ENCODE results near the gene CHI3L2. TPM values are rescaled to one million over a fixed set of nuclear protein-coding genes. Genes with fewer than 3 reads are reported as not detected.

CHI3L2 gene
- total RNA-seq, 1 donor from 2014 or later, result not detected

GRCh38 chr1:111234866-111235265 is 7.4 kb downstream of the CHI3L2 start:
- no peaks in the 10 kb centered on the region for H4K20me1 ChIP-seq (ENCODE audit: insufficient read depth, low read length)
- peak overlapping the region; percentile 22 for H2AFZ ChIP-seq (ENCODE audit: low read depth, low read length)
- TF ChIP-seq EZH2 (IDR thresholded peaks at IDR 0.05; ENCODE audit: insufficient read depth, low read length), result no peak
- no peak for TF ChIP-seq CTCF (IDR thresholded peaks at IDR 0.05; ENCODE audit: insufficient read depth, low read depth, low read length)
- no peaks in the 10 kb centered on the region for H3K9me3 ChIP-seq (ENCODE audit: insufficient read depth, low read depth, low read length)
- Mint-ChIP-seq H3K36me3 (ENCODE audit: low read depth, unreplicated experiment) (no peaks in the 10 kb centered on the region), H3K27me3 (ENCODE audit: low read depth, unreplicated experiment) (no peaks in the 10 kb centered on the region), H3K4me1 (ENCODE audit: low read depth, unreplicated experiment) (peaks cover 12% of the 10 kb centered on the region), H3K27ac (ENCODE audit: unreplicated experiment) (no peak overlapping the region), H3K4me3 (ENCODE audit: unreplicated experiment) (no peak overlapping the region), H3K9me3 (ENCODE audit: unreplicated experiment) (peaks cover 4% of the 10 kb centered on the region)
- H3K79me2 ChIP-seq (ENCODE audit: insufficient read depth, low read length), result no peaks in the 10 kb centered on the region
- H3K9ac ChIP-seq (ENCODE audit: low read length), result no peak overlapping the region
- FAIRE-seq (peak; percentile 94), DNase-seq (ENCODE audit: low read depth) (peak; percentile 70)
- H3K36me3 ChIP-seq (ENCODE audit: insufficient read depth, low read length), result no peaks in the 10 kb centered on the region
- H3K27ac ChIP-seq (ENCODE audit: low read depth, low read length), result peak overlapping the region; percentile 58
- peak overlapping the region; percentile 42 for H3K4me2 ChIP-seq (ENCODE audit: low read length)
- H3K4me1 ChIP-seq (ENCODE audit: insufficient read depth, low read length), result peaks cover 9% of the 10 kb centered on the region
- H3K4me3 ChIP-seq (ENCODE audit: insufficient read depth, low read depth, low read length), result no peak overlapping the region
- no peaks in the 10 kb centered on the region for H3K27me3 ChIP-seq (ENCODE audit: insufficient read depth, low read length)

GRCh38 chr1:111236379-111236778 is 8.9 kb downstream of the CHI3L2 start:
- no peak for DNase-seq (ENCODE audit: low read depth)
- Histone ChIP-seq H3K36me3 (ENCODE audit: insufficient read depth, low read length) (no peaks in the 10 kb centered on the region), H3K4me1 (ENCODE audit: insufficient read depth, low read length) (peaks cover 9% of the 10 kb centered on the region), H2AFZ (ENCODE audit: low read depth, low read length) (no peak overlapping the region), H3K27ac (ENCODE audit: low read depth, low read length) (no peak overlapping the region), H3K27me3 (ENCODE audit: insufficient read depth, low read length) (peaks cover under 1% of the 10 kb centered on the region), H3K9ac (ENCODE audit: low read length) (no peak overlapping the region), H3K4me3 (ENCODE audit: insufficient read depth, low read depth, low read length) (no peak overlapping the region), H4K20me1 (ENCODE audit: insufficient read depth, low read length) (no peaks in the 10 kb centered on the region), H3K9me3 (ENCODE audit: insufficient read depth, low read depth, low read length) (no peaks in the 10 kb centered on the region), H3K79me2 (ENCODE audit: insufficient read depth, low read length) (no peaks in the 10 kb centered on the region), H3K4me2 (ENCODE audit: low read length) (no peak overlapping the region)
- H3K27ac Mint-ChIP-seq (ENCODE audit: unreplicated experiment), result no peak overlapping the region
- H3K9me3 Mint-ChIP-seq (ENCODE audit: unreplicated experiment), result peaks cover 4% of the 10 kb centered on the region
- no peak for FAIRE-seq
- no peak overlapping the region for H3K4me3 Mint-ChIP-seq (ENCODE audit: unreplicated experiment)
- no peaks in the 10 kb centered on the region for H3K36me3 Mint-ChIP-seq (ENCODE audit: low read depth, unreplicated experiment)
- TF ChIP-seq CTCF (IDR thresholded peaks at IDR 0.05; ENCODE audit: insufficient read depth, low read depth, low read length) (no peak), EZH2 (IDR thresholded peaks at IDR 0.05; ENCODE audit: insufficient read depth, low read length) (no peak)
- H3K4me1 Mint-ChIP-seq (ENCODE audit: low read depth, unreplicated experiment), result peaks cover 10% of the 10 kb centered on the region
- no peaks in the 10 kb centered on the region for H3K27me3 Mint-ChIP-seq (ENCODE audit: low read depth, unreplicated experiment)

- TF ChIP-seq CTCF (IDR thresholded peaks at IDR 0.05; ENCODE audit: insufficient read depth, low read depth, low read length), result no peak
- Mint-ChIP-seq H3K27me3 (ENCODE audit: low read depth, unreplicated experiment) (no peaks in the 10 kb centered on the region), H3K27ac (ENCODE audit: unreplicated experiment) (no peak overlapping the region), H3K4me1 (ENCODE audit: low read depth, unreplicated experiment) (peaks cover 10% of the 10 kb centered on the region), H3K36me3 (ENCODE audit: low read depth, unreplicated experiment) (no peaks in the 10 kb centered on the region), H3K4me3 (ENCODE audit: unreplicated experiment) (no peak overlapping the region), H3K9me3 (ENCODE audit: unreplicated experiment) (peaks cover 4% of the 10 kb centered on the region)
- no peak overlapping the region for H2AFZ ChIP-seq (ENCODE audit: low read depth, low read length)
- FAIRE-seq (no peak), DNase-seq (ENCODE audit: low read depth) (no peak)
- no peaks in the 10 kb centered on the region for H3K36me3 ChIP-seq (ENCODE audit: insufficient read depth, low read length)
- H3K79me2 ChIP-seq (ENCODE audit: insufficient read depth, low read length), result no peaks in the 10 kb centered on the region
- no peak overlapping the region for H3K27ac ChIP-seq (ENCODE audit: low read depth, low read length)
- H3K4me3 ChIP-seq (ENCODE audit: insufficient read depth, low read depth, low read length), result no peak overlapping the region
- no peaks in the 10 kb centered on the region for H3K9me3 ChIP-seq (ENCODE audit: insufficient read depth, low read depth, low read length)
- H3K4me1 ChIP-seq (ENCODE audit: insufficient read depth, low read length), result peaks cover 9% of the 10 kb centered on the region
- H3K27me3 ChIP-seq (ENCODE audit: insufficient read depth, low read length), result peaks cover 2% of the 10 kb centered on the region
- no peaks in the 10 kb centered on the region for H4K20me1 ChIP-seq (ENCODE audit: insufficient read depth, low read length)
- no peak overlapping the region for H3K9ac ChIP-seq (ENCODE audit: low read length)
- H3K4me2 ChIP-seq (ENCODE audit: low read length), result no peak overlapping the region
Measured at GRCh38 chr1:111236806-111237205, 9.3 kb downstream of the CHI3L2 start.

Measured in astrocyte (in vitro differentiated cells and primary cell).